WERI-Rb-1 (cell line): Measurements from ENCODE around the gene CIROP.

Experiments
- DNase-seq: peaks from one replicate; pipeline ENCODE4 v3.0.0-alpha.2; 2020
- H3K27ac ChIP-seq: fragments of 250-450 bp; sonication (Bioruptor Pico); 2 replicates; pipeline ENCODE4 v1.5.1; 2020; ENCODE audit warnings: mild to moderate bottlenecking, moderate library complexity
- H3K27me3 ChIP-seq: fragments of 250-450 bp; sonication (Bioruptor Pico); 2 replicates; pipeline ENCODE4 v1.5.1; 2021; ENCODE audit warnings: mild to moderate bottlenecking, low read depth, moderate library complexity; ENCODE audit not compliant: insufficient read depth, severe bottlenecking
- H3K36me3 ChIP-seq: fragments of 250-450 bp; sonication (Bioruptor Pico); 2 replicates; pipeline ENCODE4 v1.5.1; 2020; ENCODE audit warnings: mild to moderate bottlenecking, moderate library complexity
- H3K4me3 ChIP-seq: 2 replicates; pipeline ENCODE4 v1.5.1; 2011; ENCODE audit warnings: low read depth, mild to moderate bottlenecking, control low read depth, low read length
- H3K9me3 ChIP-seq: fragments of 250-450 bp; sonication (Bioruptor Pico); 2 replicates; pipeline ENCODE4 v1.5.1; 2021; ENCODE audit warnings: mild to moderate bottlenecking, moderate library complexity; ENCODE audit not compliant: severe bottlenecking
- CTCF ChIP-seq: IDR thresholded peaks from 2 replicates; pipeline ENCODE4 v1.5.1; 2011; ENCODE audit warnings: low read depth, mild to moderate bottlenecking, control low read depth, inconsistent platforms, low read length

CIROP gene

GRCh38 chr14:23104591-23105347, at the start of gene CIROP:
Gene CIROP, minus strand, starts transcription at chr14:23104989. Its CDS starts 69 bp downstream, at chr14:23104920.
- Histone ChIP-seq H3K9me3 (peaks cover 3% of the 10 kb centered on the region), H3K27me3 (no peaks in the 10 kb centered on the region), H3K36me3 (no peaks in the 10 kb centered on the region), H3K4me3 (no peak within 1 kb of the TSS), H3K27ac (no peak within 1 kb of the TSS)
- TF ChIP-seq CTCF: no peak
- no peak for DNase-seq

- H3K27me3 ChIP-seq: peaks cover 16% of the 10 kb centered on the region
- no peaks in the 10 kb centered on the region for H3K36me3 ChIP-seq
- no peak for TF ChIP-seq CTCF
- H3K27ac ChIP-seq: no peak overlapping the region
- no peak overlapping the region for H3K4me3 ChIP-seq
- peak; percentile 35 for DNase-seq
- H3K9me3 ChIP-seq: no peaks in the 10 kb centered on the region
Measured at GRCh38 chr14:23153851-23154796, 49.3 kb upstream of the CIROP start.

- Histone ChIP-seq H3K9me3 (peaks cover 5% of the 10 kb centered on the region), H3K4me3 (no peak overlapping the region), H3K27ac (no peak overlapping the region), H3K36me3 (no peaks in the 10 kb centered on the region), H3K27me3 (peaks cover 35% of the 10 kb centered on the region)
- DNase-seq: no peak
- no peak for TF ChIP-seq CTCF
Measured at GRCh38 chr14:23151342-23151741, 46.6 kb upstream of the CIROP start.

GRCh38 chr14:23149745-23150144, 45.0 kb upstream of the CIROP start:
- no peak for TF ChIP-seq CTCF
- H3K27ac ChIP-seq: no peak overlapping the region
- H3K9me3 ChIP-seq: peaks cover 5% of the 10 kb centered on the region
- no peak for DNase-seq
- no peaks in the 10 kb centered on the region for H3K36me3 ChIP-seq
- no peak overlapping the region for H3K4me3 ChIP-seq
- peaks cover 39% of the 10 kb centered on the region for H3K27me3 ChIP-seq

- no peak for DNase-seq
- H3K9me3 ChIP-seq: peaks cover 5% of the 10 kb centered on the region
- no peak overlapping the region for H3K4me3 ChIP-seq
- H3K36me3 ChIP-seq: no peaks in the 10 kb centered on the region
- H3K27ac ChIP-seq: no peak overlapping the region
- H3K27me3 ChIP-seq: peaks cover 47% of the 10 kb centered on the region
- TF ChIP-seq CTCF: no peak
Measured at GRCh38 chr14:23148591-23149249, 43.9 kb upstream of the CIROP start.
